Stimulated activated CD4-positive, alpha-beta T cell treated with anti-CD3 and anti-CD28 coated beads, Interleukin-15, amount 100 ng/mL, for 48 hours (primary cell): ENCODE measurements around the gene MTHFD2L.
"Not testable (repeated sequence)": the region's sequence is repeated elsewhere in the genome, so short reads cannot be mapped to it uniquely, and the experiment has no call there.

ENCODE experiments used
- DNase-seq, 2 donors: peaks; one replicate each; pipeline ENCODE4 v3.0.0-alpha.2; 2020; ENCODE audit warnings: low read depth in 2 of 2

MTHFD2L gene

DNA sequence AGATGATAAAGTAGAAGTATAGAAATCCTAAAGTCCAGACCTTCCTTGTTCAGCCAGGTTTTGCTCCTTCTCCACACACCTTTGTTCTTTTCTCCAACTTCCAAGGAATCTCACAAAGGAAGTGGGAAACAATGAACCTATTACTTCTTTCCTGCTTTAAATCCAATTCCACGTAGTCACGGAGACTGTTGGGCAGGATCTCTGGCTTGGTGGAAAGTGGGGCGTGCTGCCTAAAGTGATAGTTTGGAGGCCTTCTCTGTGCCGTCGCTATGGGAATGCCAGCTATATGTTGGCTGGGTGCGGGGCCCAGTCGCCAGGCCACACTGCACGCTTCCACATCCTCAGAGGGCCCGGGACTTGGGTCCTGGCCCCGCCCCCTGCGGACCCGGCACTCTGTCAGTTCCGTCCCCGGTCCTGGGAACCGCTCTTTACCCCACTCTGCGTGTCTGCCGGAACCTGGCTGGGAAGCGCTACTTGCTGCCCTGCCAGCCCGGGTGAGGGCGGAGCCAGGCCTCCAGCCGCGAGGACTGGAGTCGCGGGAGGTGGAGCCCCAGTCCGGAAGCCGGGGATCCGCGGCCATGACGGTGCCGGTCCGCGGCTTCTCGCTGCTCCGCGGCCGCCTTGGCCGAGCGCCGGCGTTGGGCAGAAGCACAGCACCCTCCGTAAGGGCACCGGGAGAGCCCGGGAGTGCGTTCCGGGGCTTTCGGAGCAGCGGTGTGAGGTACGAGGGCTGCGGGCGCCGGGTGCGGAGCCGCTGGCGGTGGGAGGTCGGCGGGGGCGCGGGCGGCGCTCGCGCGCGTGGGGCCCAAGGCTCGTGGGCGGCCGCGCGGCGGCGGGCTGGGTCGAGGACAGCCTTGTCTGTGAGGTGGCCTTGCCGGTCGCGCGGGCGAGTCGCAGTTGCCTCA lies at the start of gene MTHFD2L:
Gene MTHFD2L, plus strand, starts transcription at position 558 of the 905 bp plus-strand sequence. Its CDS starts 21 bp downstream, at position 579.
- peak; percentile 72 to 82 for DNase-seq

- no peak for DNase-seq
Measured at GRCh38 chr4:74108457-74109115, 49.3 kb upstream of the MTHFD2L start.

GRCh38 chr4:74109116-74109869 lies 48.6 kb upstream of the MTHFD2L start:
- no peak for DNase-seq

GRCh38 chr4:74109870-74110605 lies 47.9 kb upstream of the MTHFD2L start:
- DNase-seq, result no peak

DNA sequence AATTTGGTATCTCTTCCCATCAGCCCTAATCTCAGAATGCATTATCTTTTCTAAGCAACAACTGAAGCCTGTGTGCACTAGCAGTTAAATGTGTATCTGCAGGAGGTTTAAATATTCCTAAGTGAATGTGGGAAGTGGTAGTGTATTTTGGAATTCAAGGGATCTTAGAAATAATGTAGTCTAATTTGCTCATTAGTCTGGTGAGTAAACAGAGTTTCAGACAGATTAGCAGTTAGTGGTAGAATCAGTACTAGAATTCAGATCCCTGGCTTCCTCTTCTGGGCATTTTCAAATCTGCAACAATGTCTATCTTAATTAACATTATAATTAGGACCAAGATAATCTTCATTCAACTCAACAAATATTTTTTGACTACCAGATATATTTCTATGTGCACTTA lies 47.2 kb upstream of the MTHFD2L start:
- no peak for DNase-seq

DNA sequence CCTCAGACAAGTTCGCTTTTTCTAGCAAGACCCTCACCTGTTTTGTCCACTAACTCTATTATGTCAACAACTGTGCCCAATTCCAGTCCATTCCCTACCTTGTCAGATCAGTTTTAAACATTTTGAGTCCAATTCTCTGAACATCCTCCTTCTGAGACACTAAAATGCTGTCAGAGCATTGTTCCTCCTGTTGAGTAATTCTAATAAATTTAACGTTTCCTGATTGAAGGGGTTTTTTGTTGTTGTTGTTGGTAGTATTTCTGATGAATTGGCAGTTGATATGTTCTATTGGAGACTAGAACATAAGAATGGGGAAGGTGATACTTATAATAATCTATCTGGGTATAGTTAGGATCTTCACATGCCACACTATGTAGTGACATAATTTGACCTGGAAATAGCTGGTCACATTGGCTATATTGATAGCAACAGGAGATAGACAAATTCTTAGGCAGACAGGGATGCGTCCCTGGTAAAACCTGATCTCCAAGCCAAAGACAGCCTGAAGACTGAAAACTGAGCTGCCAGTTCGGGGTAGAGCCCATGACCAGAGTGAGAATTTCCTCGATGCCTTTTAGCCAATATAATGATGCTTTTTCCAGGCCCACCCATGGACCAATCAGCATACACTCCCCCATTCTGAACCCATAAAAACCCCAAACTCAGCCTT lies 46.5 kb upstream of the MTHFD2L start:
- no peak for DNase-seq

DNA sequence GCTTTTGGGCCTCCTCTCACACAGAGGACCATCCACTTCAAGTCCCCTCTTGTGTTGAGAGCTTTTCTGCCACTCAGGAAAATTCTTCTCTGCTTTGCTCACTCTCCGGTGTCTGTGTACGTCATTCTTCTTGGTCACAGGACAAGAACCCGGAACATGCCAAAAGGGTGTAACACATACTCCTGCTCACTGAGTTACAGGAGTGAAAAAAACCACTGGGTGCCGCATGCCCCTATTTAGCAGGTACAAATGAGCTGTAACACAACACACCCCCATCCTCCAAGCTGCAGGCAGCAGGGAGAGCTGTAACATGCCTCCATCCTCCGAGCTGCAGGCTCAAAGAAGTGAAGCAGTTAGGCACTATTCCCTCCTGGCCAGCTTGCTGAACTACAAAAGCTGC lies 45.9 kb upstream of the MTHFD2L start:
- no peak for DNase-seq

- DNase-seq, result no peak
Measured at GRCh38 chr4:74112399-74113105, 45.4 kb upstream of the MTHFD2L start.

DNA sequence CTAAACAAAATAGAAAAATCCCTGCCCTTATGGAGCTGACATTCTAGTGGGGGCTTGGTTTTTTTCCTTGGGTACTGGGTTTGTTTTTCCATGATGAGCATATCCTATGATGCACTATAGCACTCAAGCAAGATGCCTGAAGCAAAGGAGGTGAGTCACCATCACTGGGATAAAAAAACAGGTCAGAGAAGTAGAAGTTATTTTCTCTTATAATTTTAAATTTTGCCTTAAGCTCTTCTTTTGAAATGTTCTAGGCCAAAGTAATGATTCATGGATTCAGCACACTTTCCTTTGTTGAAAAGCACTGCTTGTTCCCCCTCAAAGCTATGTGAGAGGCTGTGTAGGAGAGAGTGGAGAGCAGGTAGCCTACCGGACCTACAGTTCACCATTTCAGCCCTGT lies 43.7 kb upstream of the MTHFD2L start:
- DNase-seq, result no peak

- no peak for DNase-seq
Measured at GRCh38 chr4:74117024-74117534, 40.8 kb upstream of the MTHFD2L start.

DNA sequence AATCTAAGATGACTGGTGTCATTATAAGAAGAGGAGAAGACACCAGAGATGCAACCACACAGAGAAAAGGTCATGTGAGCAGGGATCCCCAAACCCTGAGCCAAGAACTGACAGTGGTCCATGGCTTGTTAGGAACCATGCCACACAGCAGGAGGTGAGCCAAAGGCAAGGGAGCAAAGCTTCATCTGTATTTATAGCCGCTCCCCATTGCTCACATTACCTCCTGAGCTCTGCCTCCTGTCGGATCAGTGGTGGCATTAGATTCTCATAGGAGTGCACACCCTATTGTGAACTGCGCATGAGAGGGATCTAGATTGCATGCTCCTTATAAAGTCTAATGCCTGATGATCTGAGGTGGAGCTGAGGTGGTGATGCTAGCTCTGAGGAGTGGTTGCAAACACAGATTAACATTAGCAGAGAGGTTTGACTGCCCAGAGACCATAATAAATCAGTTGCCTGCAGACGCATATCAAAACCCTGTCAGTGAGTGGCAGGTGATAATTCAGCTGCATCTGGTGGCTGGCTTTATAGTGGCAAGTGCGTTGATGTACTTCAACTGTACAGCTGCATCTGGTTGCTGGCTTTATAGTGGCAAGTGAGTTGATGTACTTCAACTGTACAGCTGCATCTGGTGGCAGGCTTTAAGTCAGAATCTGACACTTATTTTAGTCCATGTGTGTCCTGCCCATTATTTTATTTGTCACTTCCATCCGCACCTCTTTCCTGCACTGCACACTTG lies 39.1 kb upstream of the MTHFD2L start:
- no peak for DNase-seq

DNA sequence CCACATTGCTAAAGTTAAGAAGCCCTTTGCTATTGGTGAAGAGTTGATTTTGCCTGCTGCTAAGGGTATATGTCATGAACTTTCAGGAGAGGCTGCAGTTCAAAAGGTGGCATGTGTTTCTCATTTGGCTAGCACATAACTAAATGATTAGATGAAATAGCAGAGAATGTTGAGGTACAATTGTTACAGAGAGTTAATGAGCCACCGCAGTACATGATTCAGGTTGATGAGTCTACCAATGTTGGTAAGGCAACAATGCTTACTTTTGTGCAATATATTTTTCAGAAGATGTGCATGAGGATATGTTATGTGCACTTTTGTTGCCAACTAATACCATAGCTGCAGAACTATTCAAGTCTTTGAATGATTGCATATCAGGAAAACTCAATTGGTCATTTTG lies 37.8 kb upstream of the MTHFD2L start:
- DNase-seq, result no peak

DNA sequence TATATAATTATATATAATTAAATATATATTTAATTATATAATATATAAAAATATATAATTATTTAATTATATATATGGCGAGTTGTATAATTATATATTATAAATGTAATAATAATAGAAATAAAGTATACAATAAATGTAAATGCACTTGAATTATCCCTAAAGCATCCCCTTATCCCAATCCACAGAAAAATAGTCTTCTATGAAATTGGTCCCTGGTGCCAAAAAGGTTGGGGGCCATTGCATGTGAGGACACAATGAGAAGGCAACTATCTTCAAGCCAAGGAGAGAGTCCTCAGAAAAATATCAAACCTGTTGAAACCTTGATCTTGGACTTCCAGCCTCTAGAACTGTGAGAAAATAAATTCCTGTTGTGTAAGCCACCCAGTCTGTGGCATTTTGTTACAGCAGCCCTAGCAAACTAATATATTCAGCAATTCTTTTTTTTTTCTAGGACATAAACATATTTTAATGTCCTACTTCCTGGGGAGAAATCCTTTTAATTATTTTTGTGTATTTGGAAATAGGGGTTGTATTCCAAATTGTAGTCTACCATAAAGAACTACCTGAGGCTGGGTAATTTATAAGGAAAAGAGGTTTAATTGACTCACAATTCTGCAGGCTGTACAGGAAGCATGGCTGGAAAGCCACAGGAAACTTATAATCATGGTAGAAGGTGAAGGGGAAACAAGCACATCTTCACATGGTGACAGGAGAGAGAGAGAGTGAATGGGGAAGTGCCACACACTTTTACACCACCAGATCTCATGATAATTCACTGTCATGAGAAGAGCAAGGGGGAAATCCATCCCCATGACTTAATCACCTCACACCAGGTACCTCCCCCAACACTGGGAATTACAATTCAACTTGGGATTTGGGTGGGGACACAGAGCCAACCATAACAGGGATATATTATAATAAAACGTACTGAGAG lies 36.0 kb upstream of the MTHFD2L start:
- no peak for DNase-seq

DNA sequence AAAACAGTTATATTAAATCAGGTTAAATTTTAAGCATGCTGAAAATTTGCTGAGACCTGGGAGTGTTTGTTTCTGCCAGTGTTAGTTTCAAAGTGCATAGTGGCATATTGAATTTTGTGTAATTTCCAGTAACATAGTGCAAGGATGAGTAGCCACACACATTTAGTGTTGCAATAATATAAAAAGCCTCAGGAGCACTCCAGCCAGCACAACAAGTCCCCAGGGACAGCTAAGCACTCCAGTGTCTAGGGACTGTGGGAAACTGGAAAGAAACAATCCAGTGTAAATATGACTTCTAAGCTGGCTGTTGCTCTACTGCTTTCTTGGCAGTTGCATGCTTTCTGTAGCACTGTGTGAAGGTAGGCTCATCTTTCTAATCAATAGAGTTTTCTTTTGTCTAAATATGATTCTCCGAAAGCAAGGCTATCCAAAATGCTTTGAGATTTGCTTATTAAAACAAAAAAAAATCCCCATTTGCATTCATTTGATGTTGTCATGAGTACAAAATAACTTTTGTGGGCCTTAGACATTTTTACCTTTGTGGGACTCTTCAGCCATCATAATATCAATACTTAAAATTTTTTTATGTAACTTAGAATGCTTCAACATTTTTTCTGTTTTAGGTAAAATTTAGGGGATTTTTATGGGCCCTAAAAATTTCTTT lies 34.7 kb upstream of the MTHFD2L start:
- no peak for DNase-seq

GRCh38 chr4:74125029-74125428 lies 32.9 kb upstream of the MTHFD2L start:
- DNase-seq, result no peak

DNA sequence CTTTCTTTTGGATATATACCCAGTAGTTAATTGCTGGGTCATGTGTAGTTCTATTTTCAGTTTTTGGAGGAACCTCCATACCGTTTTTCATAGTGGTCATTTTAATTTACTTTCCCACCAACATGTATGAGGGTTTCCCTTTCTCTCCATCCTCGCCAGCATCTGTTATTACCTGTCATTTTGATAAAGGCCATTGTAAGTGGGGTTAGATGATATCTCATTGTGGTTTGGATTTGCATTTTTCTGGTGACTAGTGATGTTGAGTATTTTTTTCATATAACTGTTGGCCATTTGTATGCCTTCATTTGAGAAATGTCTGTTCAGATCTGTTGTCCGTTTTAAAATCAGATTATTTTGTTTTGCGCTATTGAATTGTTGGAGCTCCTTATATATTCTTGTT lies 30.2 kb upstream of the MTHFD2L start:
- no peak for DNase-seq

- DNase-seq, result not testable (repeated sequence)
Measured at GRCh38 chr4:74130843-74131242, 27.1 kb upstream of the MTHFD2L start.

- DNase-seq, result not testable (repeated sequence)
Measured at GRCh38 chr4:74132188-74132587, 25.7 kb upstream of the MTHFD2L start.
